GM20000 (cell line): ENCODE measurements around the gene GPN2.
"Not testable (repeated sequence)": the region's sequence is repeated elsewhere in the genome, so short reads cannot be mapped to it uniquely, and the experiment has no call there.

Experiments
- DNase-seq: peaks from one replicate; pipeline ENCODE4 v3.0.0; 2012; ENCODE audit warnings: low spot score
- TF ChIP-seq, protein P1 (sequence below): IDR thresholded peaks from 2 replicates; pipeline ENCODE4 v1.5.1; 2012; ENCODE audit warnings: mild to moderate bottlenecking, control low read depth; ENCODE audit errors: extremely low read depth, missing control alignments

The GPN2 gene

GRCh38 chr1:26900001-26900814 is 10.1 kb upstream of the GPN2 start, which contains the start of gene GPATCH3:
Gene GPATCH3, minus strand, starts transcription at chr1:26900467. Its CDS starts 25 bp downstream, at chr1:26900442.
- TF ChIP-seq, protein P1, sequence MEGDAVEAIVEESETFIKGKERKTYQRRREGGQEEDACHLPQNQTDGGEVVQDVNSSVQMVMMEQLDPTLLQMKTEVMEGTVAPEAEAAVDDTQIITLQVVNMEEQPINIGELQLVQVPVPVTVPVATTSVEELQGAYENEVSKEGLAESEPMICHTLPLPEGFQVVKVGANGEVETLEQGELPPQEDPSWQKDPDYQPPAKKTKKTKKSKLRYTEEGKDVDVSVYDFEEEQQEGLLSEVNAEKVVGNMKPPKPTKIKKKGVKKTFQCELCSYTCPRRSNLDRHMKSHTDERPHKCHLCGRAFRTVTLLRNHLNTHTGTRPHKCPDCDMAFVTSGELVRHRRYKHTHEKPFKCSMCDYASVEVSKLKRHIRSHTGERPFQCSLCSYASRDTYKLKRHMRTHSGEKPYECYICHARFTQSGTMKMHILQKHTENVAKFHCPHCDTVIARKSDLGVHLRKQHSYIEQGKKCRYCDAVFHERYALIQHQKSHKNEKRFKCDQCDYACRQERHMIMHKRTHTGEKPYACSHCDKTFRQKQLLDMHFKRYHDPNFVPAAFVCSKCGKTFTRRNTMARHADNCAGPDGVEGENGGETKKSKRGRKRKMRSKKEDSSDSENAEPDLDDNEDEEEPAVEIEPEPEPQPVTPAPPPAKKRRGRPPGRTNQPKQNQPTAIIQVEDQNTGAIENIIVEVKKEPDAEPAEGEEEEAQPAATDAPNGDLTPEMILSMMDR: no peak
- peak; percentile 90 for DNase-seq

DNA sequence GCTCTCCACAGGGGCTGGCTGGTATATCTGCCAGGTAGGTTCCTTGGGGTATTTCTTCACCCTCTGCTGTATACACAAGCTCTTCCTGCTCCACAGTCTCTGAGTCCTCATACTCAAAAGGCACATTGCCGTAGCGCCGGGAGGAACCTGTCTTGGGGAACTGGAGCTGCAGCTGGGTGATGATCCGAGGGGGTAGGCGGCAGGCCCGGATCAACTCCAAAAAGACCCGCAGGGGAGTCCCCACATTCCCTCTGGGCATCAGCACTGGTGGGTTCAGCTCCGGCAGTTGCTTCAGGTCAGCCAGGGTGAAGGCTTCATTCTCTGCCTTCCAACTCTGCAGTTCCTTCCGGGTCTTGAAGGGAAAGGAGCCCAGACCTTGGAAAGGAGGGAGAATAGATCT is 7.3 kb upstream of the GPN2 start:
- no peak for DNase-seq
- TF ChIP-seq, protein P1: no peak

DNA sequence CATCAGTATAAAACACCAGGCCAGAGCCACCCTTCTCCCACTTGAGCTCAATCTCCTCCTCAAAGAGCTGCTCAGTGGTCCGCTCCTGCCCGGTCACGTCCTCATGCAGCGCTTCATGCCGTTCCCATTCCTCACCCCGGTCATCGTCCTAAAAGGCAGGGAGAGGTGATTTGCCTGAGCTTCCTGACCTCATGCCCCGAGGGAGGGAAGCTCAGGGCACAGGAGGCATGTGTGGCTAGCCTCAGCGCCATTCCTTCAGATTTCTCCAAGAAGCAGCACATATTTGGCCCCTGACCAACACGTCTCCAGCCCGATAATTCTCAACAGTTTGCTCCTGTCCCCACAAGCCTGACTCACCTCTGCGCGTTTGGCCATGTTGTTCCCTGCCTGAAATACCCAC is 4.2 kb upstream of the GPN2 start:
- TF ChIP-seq, protein P1: no peak
- no peak for DNase-seq

DNA sequence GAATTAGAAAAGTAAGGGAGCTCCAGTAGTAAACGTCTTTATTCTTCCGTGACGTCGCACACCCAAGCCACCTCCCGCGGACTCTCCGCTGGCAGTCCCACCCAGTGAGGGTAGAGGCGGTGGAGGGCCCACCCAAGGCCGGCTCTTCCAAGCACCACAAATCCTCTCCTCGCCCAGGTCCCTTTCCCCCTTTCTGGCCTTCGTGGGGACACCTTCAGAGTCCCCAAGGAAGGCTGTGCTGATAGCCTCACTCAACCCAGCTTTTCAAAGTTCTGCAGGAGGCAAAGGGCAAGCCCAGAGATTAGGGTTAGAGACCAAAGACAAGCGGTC is 349 bp upstream of the GPN2 start:
- TF ChIP-seq, protein P1: no peak
- DNase-seq: no peak

DNA sequence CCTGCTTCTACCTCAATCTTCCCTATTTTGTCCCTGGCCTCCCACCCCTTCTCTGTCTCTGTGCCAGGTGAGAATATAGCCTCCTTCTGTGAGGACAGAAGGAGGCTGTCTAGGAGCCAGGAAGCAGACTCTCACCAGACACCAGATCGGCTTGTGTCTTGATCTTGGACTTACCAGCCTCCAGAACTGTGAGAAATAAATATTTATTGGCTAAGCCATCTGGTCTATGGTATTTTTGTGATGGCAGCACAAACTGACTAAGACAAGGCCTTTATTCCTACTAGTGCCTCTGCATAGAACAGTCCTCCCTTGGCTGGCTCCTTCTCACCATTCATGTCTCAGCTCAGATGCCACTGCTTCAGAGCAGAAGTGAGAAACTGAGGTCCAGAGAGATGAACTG is 1.9 kb downstream of the GPN2 start:
- TF ChIP-seq, protein P1: no peak
- no peak for DNase-seq

- DNase-seq: no peak
- TF ChIP-seq, protein P1: peak; percentile 2
Observed at GRCh38 chr1:26887125-26887524, 3.0 kb downstream of the GPN2 start.

DNA sequence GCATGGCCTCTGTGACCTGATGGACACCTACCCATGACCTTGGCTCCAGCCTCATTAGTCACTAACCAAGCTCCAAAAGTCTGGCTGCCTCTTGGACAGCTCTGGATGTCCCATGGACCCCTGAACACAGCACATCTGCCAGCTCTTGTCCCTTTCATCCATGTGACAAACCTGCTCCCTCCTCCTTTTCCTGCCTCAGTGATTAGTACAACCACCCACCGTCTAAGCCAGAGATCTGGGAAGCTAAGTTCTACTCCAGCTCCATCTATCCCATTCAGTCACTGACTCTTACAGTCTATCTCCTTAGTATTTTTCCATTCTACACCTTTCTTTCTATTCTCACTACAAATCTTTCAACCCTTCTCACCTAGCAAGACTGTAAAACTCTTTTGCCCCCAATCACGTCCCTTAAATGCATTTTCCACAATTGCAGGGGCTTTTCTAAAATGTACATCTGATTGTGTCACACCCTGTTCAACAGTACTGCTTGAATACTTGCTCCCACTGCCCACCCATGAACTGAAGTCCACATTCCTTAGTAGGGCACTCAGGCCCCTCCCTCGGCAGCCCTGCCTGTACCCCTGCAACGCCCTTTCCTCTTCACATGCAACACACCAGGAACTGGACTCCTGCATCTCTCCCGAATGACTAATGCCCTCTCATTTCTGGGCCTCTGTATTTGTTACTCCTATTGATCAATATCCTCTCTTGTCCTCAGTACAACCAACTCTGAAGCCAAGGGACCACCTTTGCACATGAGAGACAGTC is 7.2 kb downstream of the GPN2 start:
- DNase-seq: no peak
- TF ChIP-seq, protein P1: no peak

GRCh38 chr1:26881611-26882010 is 8.5 kb downstream of the GPN2 start:
- DNase-seq: not testable (repeated sequence)
